ENCODE results near the gene ADAMTS20.

ADAMTS20 gene

GRCh38 chr12:43493261-43493797, 58.7 kb downstream of the ADAMTS20 start:
- Histone ChIP-seq H3K27ac (no peak overlapping the region), H3K4me3 (no peak overlapping the region)
- DNase-seq (ENCODE audit: low spot score) = no peak
- no peak for TF ChIP-seq CTCF (IDR thresholded peaks at IDR 0.05)

GRCh38 chr12:43482311-43483085, 69.5 kb downstream of the ADAMTS20 start:
- no peak for TF ChIP-seq CTCF (IDR thresholded peaks at IDR 0.05)
- Histone ChIP-seq H3K27ac (no peak overlapping the region), H3K4me3 (no peak overlapping the region)
- DNase-seq (ENCODE audit: low spot score) = no peak

- Histone ChIP-seq H3K4me3 (no peak overlapping the region), H3K27ac (no peak overlapping the region)
- TF ChIP-seq CTCF (IDR thresholded peaks at IDR 0.05) = no peak
- DNase-seq (ENCODE audit: low spot score) = no peak
Observed at GRCh38 chr12:43480591-43480990, 71.4 kb downstream of the ADAMTS20 start.

- no peak for TF ChIP-seq CTCF (IDR thresholded peaks at IDR 0.05)
- H3K4me3 ChIP-seq = no peak overlapping the region
- H3K27ac ChIP-seq = no peak overlapping the region
- DNase-seq (ENCODE audit: low spot score) = no peak
Observed at GRCh38 chr12:43462741-43463140, 89.3 kb downstream of the ADAMTS20 start.

- TF ChIP-seq CTCF (IDR thresholded peaks at IDR 0.05) = no peak
- Histone ChIP-seq H3K27ac (no peak overlapping the region), H3K4me3 (no peak overlapping the region)
- DNase-seq (ENCODE audit: low spot score) = no peak
Observed at GRCh38 chr12:43462080-43462479, 89.9 kb downstream of the ADAMTS20 start.

GRCh38 chr12:43459285-43459684, 92.7 kb downstream of the ADAMTS20 start:
- no peak for TF ChIP-seq CTCF (IDR thresholded peaks at IDR 0.05)
- H3K27ac ChIP-seq = no peak overlapping the region
- H3K4me3 ChIP-seq = no peak overlapping the region
- DNase-seq (ENCODE audit: low spot score) = no peak

- no peak for DNase-seq (ENCODE audit: low spot score)
- no peak overlapping the region for H3K27ac ChIP-seq
- H3K4me3 ChIP-seq = no peak overlapping the region
- no peak for TF ChIP-seq CTCF (IDR thresholded peaks at IDR 0.05)
Observed at GRCh38 chr12:43453761-43454160, 98.2 kb downstream of the ADAMTS20 start.
